ENCODE data around the gene NCAM1.

GRCh38 chr11:113113801-113114704 is 152.8 kb downstream of the NCAM1 start:
- TF ChIP-seq CTCF (conservative IDR thresholded peaks at IDR 0.05; ENCODE audit: low read depth, low read length) (peak; percentile 69), EZH2 (IDR thresholded peaks at IDR 0.05; ENCODE audit: low read length, unreplicated experiment) (no peak), EZH2phosphoT487 (IDR thresholded peaks at IDR 0.05; ENCODE audit: borderline replicate concordance, low read length) (no peak)

All from PC-3 (cell line).